Endodermal cell (in vitro differentiated cells): Measurements from ENCODE around the gene PRKCE. TPM values are rescaled to one million over a fixed set of nuclear protein-coding genes. Genes with fewer than 3 reads are reported as not detected.
"Not testable (repeated sequence)": the region's sequence is repeated elsewhere in the genome, so short reads cannot be mapped to it uniquely, and the experiment has no call there.

ENCODE experiments used
- DNase-seq: peaks from one replicate; pipeline ENCODE4 v3.0.0-alpha.2; 2017
- H3K27ac ChIP-seq: 2 replicates; pipeline ENCODE4 v1.5.1; 2013; ENCODE audit warnings: mild to moderate bottlenecking, low read depth, low read length, moderate library complexity
- H3K27me3 ChIP-seq: 2 replicates; pipeline ENCODE4 v1.6.1; 2013; ENCODE audit warnings: mild to moderate bottlenecking, low read length, moderate library complexity; ENCODE audit not compliant: insufficient read depth, control insufficient read depth, poor library complexity, severe bottlenecking
- H3K36me3 ChIP-seq: 2 replicates; pipeline ENCODE4 v1.7.0; 2013; ENCODE audit warnings: mild to moderate bottlenecking, low read length, moderate library complexity; ENCODE audit not compliant: control insufficient read depth, insufficient read depth
- H3K4me1 ChIP-seq: one replicate; pipeline ENCODE4 v1.7.0; 2013; ENCODE audit warnings: low read length; ENCODE audit not compliant: control insufficient read depth, insufficient read depth
- H3K4me3 ChIP-seq: 2 replicates; pipeline ENCODE4 v1.5.1; 2013; ENCODE audit warnings: mild to moderate bottlenecking, low read length, moderate library complexity
- H3K9ac ChIP-seq: 2 replicates; pipeline ENCODE4 v1.6.1; 2013; ENCODE audit warnings: mild to moderate bottlenecking, low read length, moderate library complexity; ENCODE audit not compliant: poor library complexity, severe bottlenecking; ENCODE audit errors: extremely low read depth
- H3K9me3 ChIP-seq: 2 replicates; pipeline ENCODE4 v1.6.1; 2013; ENCODE audit warnings: mild to moderate bottlenecking, low read length, moderate library complexity; ENCODE audit not compliant: control insufficient read depth
- H3K27ac Mint-ChIP-seq: 2 replicates; pipeline ENCODE4 v1.8.0; 2020; ENCODE audit warnings: mixed read lengths
- H3K27me3 Mint-ChIP-seq: 2 replicates; pipeline ENCODE4 v1.8.0; 2021; ENCODE audit warnings: mild to moderate bottlenecking, mixed read lengths; ENCODE audit not compliant: insufficient read depth
- H3K36me3 Mint-ChIP-seq: 2 replicates; pipeline ENCODE4 v1.8.0; 2020; ENCODE audit warnings: low read depth, mixed read lengths
- H3K4me1 Mint-ChIP-seq: 2 replicates; pipeline ENCODE4 v1.8.0; 2020; ENCODE audit warnings: mixed read lengths
- H3K4me3 Mint-ChIP-seq: 2 replicates; pipeline ENCODE4 v1.8.0; 2020; ENCODE audit warnings: mild to moderate bottlenecking, moderate library complexity, mixed read lengths
- H3K9me3 Mint-ChIP-seq: 2 replicates; pipeline ENCODE4 v1.8.0; 2020; ENCODE audit warnings: mild to moderate bottlenecking, mixed read lengths
- CTCF ChIP-seq: fragments of 200-600 bp; sonication (generic); conservative IDR thresholded peaks from 2 replicates; pipeline ENCODE4 v1.5.0; 2021; ENCODE audit warnings: antibody characterized with exemption, mild to moderate bottlenecking
- WGBS, 2 experiments: methylation state at CpG; one replicate each; pipeline versions ENCODE4 v1.1.5 to v1.1.7; 2013; ENCODE audit warnings: missing lambda C conversion rate in 2 of 2, mixed read lengths in 1 of 2; ENCODE audit not compliant: insufficient coverage in 1 of 2, insufficient read length in 1 of 2; 5-methylcytosine and 5-hydroxymethylcytosine counted together
- total RNA-seq, 2 donors: library from RNA; stranded (reverse); fragmentation: NEBNext Ultra II Directional in 1 of 2; extraction: Animal tissue kit (Norgen Biotek cat#: 25700) in 1 of 2; gene quantifications; 2 replicates in 1 of 2; 3 replicates in 1 of 2; pipeline ENCODE4 v1.2.1, GENCODE V29; 2021

The PRKCE gene
- total RNA-seq, 2 donors from 2014 or later: 1.4 to 1.7 TPM

GRCh38 chr2:45889053-45889452 is 237.6 kb downstream of the PRKCE start:
- H3K27me3 Mint-ChIP-seq: peaks cover 32% of the 10 kb centered on the region
- no peak overlapping the region for H3K27ac ChIP-seq

GRCh38 chr2:45889620-45890370 is 238.3 kb downstream of the PRKCE start:
- H3K4me1 Mint-ChIP-seq: peaks cover 12% of the 10 kb centered on the region
- 91 to 95% methylated on average over 4 to 6 of the region's 7 CpGs for WGBS, 2 experiments
- H3K4me3 Mint-ChIP-seq: no peak overlapping the region
- peaks cover 16% of the 10 kb centered on the region for H3K27me3 ChIP-seq
- no peaks in the 10 kb centered on the region for H3K9me3 Mint-ChIP-seq
- no peaks in the 10 kb centered on the region for H3K36me3 Mint-ChIP-seq
- no peak overlapping the region for H3K27ac Mint-ChIP-seq
- no peak overlapping the region for H3K9ac ChIP-seq
- peaks cover 32% of the 10 kb centered on the region for H3K27me3 Mint-ChIP-seq
- H3K36me3 ChIP-seq: no peaks in the 10 kb centered on the region
- H3K27ac ChIP-seq: no peak overlapping the region
- no peaks in the 10 kb centered on the region for H3K9me3 ChIP-seq
- peaks cover 11% of the 10 kb centered on the region for H3K4me1 ChIP-seq
- no peak for DNase-seq
- no peak overlapping the region for H3K4me3 ChIP-seq
- TF ChIP-seq CTCF: no peak

More at GRCh38 chr2:45889053-45889452, 237.6 kb downstream of the PRKCE start:
- H3K4me3 Mint-ChIP-seq: no peak overlapping the region
- Histone ChIP-seq H3K36me3 (no peaks in the 10 kb centered on the region), H3K27me3 (peaks cover 16% of the 10 kb centered on the region), H3K9me3 (no peaks in the 10 kb centered on the region), H3K9ac (no peak overlapping the region), H3K4me3 (no peak overlapping the region), H3K4me1 (peaks cover 11% of the 10 kb centered on the region)
- no peaks in the 10 kb centered on the region for H3K9me3 Mint-ChIP-seq
- peaks cover 12% of the 10 kb centered on the region for H3K4me1 Mint-ChIP-seq
- DNase-seq: peak; percentile 65
- H3K27ac Mint-ChIP-seq: no peak overlapping the region
- H3K36me3 Mint-ChIP-seq: no peaks in the 10 kb centered on the region
- WGBS, 2 experiments: 54 to 68% methylated on average over 6 to 8 of the region's 8 CpGs
- TF ChIP-seq CTCF: peak; percentile 61

- not testable (repeated sequence) for H3K27ac ChIP-seq, H3K36me3 Mint-ChIP-seq, H3K27ac Mint-ChIP-seq, H3K9ac ChIP-seq, DNase-seq, H3K9me3 ChIP-seq, H3K4me3 Mint-ChIP-seq, H3K4me3 ChIP-seq, H3K36me3 ChIP-seq, H3K9me3 Mint-ChIP-seq
- peaks cover 12% of the 10 kb centered on the region for H3K4me1 Mint-ChIP-seq
- H3K27me3 Mint-ChIP-seq: peaks cover 32% of the 10 kb centered on the region
- WGBS, 2 experiments: 91 to 93% methylated on average over 4 to 5 of the region's 6 CpGs
- peaks cover 16% of the 10 kb centered on the region for H3K27me3 ChIP-seq
- H3K4me1 ChIP-seq: peaks cover 11% of the 10 kb centered on the region
Measured at GRCh38 chr2:45890371-45890646, 238.8 kb downstream of the PRKCE start.

- Mint-ChIP-seq H3K9me3 (no peaks in the 10 kb centered on the region), H3K4me1 (peaks cover 12% of the 10 kb centered on the region), H3K4me3 (no peak overlapping the region), H3K36me3 (no peaks in the 10 kb centered on the region), H3K27ac (no peak overlapping the region), H3K27me3 (peaks cover 35% of the 10 kb centered on the region)
- no peak overlapping the region for H3K27ac ChIP-seq
- peaks cover 17% of the 10 kb centered on the region for H3K27me3 ChIP-seq
- 91 to 93% methylated on average over 3 to 5 of the region's 5 CpGs for WGBS, 2 experiments
- no peaks in the 10 kb centered on the region for H3K36me3 ChIP-seq
- peaks cover 6% of the 10 kb centered on the region for H3K4me1 ChIP-seq
- H3K4me3 ChIP-seq: no peak overlapping the region
- H3K9me3 ChIP-seq: no peaks in the 10 kb centered on the region
- TF ChIP-seq CTCF: no peak
- DNase-seq: no peak
- H3K9ac ChIP-seq: no peak overlapping the region
Measured at GRCh38 chr2:45890819-45891218, 239.3 kb downstream of the PRKCE start.
